Right renal pelvis (tissue), 4 donors: Measurements from ENCODE around the gene UTP11. TPM values are rescaled to one million over a fixed set of nuclear protein-coding genes. Genes with fewer than 3 reads are reported as not detected.

Experiments used
- DNase-seq, 4 donors: peaks; one replicate each; pipeline ENCODE4 v3.0.0-alpha.2; 2013; ENCODE audit warnings: low read depth in 4 of 4, low spot score in 3 of 4, missing footprints in 1 of 4
- polyA plus RNA-seq, 4 donors: library from polyadenylated mRNA; unstranded; fragments of 120-200 nt; gene quantifications; one replicate each; pipeline ENCODE4 v1.2.1, GENCODE V29; 2013; ENCODE audit not compliant: insufficient read length in 4 of 4

Gene UTP11
- polyA plus RNA-seq, 4 donors: 39.7 to 51.1 (median 44.7) TPM

GRCh38 chr1:38064197-38064903 lies 51.8 kb downstream of the UTP11 start:
- no peak for DNase-seq

- no peak for DNase-seq
Measured at GRCh38 chr1:38068220-38068979, 55.9 kb downstream of the UTP11 start.

DNA sequence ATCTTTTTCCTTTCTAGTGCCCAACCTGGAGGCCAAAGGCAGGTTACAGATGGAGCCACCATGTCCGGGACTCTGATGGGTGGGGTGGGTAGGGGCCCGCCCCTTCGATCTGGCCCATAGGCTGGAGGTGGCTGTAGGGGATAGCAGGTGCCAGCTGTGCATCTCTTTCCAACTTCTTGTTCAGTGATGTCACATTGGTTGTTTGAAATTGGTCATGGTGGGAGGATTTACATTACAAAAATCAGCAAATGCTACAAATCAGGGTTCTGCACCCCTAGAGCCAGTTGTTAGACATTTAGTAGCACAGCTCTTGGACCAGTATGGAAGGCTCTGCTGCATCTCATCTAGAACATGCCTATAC lies 56.4 kb downstream of the UTP11 start:
- DNase-seq: no peak

DNA sequence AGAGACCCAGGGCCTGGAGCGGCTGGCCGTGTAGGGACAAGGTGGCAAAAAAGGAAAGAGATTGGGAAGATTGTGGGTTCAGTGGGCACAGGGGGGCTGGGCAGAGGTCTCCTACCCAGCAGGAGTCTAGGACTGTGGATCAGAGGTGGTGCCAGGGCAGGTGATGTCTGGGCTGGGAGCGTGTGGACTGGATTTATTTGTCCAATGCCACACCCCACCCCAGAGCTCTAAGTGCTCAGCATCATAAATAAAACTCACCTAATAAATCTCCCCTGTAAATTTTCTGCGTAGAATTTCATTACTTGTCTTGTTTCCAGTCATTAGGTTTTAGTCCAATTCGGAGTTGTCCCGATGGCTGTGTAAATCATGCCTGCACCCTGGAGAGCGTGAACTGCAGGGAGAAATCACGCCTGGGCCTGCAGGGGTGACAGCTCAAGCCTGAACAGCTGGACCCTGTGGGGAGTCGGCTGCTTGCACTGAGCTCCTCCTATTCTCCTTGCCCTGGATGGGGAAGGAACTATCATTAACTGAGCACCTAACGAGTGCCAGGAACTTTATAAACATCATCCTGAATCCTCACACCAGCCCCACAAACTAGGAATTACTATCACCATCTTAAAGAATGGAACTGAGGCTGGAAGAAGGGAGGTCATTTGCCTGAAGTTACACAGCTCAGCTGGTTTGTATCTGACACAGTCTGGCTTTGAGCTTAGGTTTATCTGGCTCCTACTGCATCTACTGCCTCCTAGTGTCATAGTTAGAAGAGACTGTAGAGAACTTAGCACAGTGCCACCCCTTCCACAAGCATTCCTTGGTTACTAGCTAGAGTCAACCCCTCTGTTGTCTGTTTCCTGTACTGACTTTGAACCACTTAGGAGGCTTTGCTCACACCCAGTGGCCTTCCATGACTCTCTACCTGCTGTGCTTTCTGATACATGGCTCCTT lies 59.0 kb downstream of the UTP11 start:
- no peak for DNase-seq

GRCh38 chr1:38072858-38073257 lies 60.3 kb downstream of the UTP11 start:
- no peak for DNase-seq

GRCh38 chr1:38073534-38074301 lies 61.2 kb downstream of the UTP11 start:
- no peak for DNase-seq

- DNase-seq: no peak
Measured at GRCh38 chr1:38074302-38074677, 61.8 kb downstream of the UTP11 start.

Other genes with a start within 250 kb of the UTP11 start
- gene EPHA10, start 247.6 kb upstream of the UTP11 start, polyA plus RNA-seq: under 1 TPM; 0.09 to 0.24 (median 0.16) TPM
- gene MANEAL, start 218.9 kb upstream of the UTP11 start, polyA plus RNA-seq: 1 to 10 TPM; 3.5 to 4.9 (median 4.4) TPM
- 10 to 100 TPM; 23.6 to 42.2 (median 27.3) TPM for gene C1orf122, start 204.9 kb upstream of the UTP11 start, polyA plus RNA-seq
- gene YRDC, start 204.5 kb upstream of the UTP11 start, polyA plus RNA-seq: 10 to 100 TPM; 12.9 to 14.4 (median 13.9) TPM
- 10 to 100 TPM in 2 of 4 donors, 1 to 10 TPM in 2; 7.2 to 11.3 (median 10.0) TPM for gene MTF1, start 153.1 kb upstream of the UTP11 start, polyA plus RNA-seq
- gene INPP5B, start 65.7 kb upstream of the UTP11 start, polyA plus RNA-seq: 10 to 100 TPM; 16.3 to 21.7 (median 19.1) TPM
- 100 to 1,000 TPM in 3 of 4 donors, 10 to 100 TPM in 1; 98.6 to 111 (median 108) TPM for gene SF3A3, start 22.7 kb upstream of the UTP11 start, polyA plus RNA-seq
- 10 to 100 TPM; 18.1 to 23.0 (median 21.1) TPM for gene FHL3, start 7.2 kb upstream of the UTP11 start, polyA plus RNA-seq
- gene POU3F1, start 34.1 kb downstream of the UTP11 start, polyA plus RNA-seq: 1 to 10 TPM in 2 of 4 donors, under 1 TPM in 2; 0.53 to 1.2 (median 1.0) TPM